GM18498 (cell line): ENCODE data around the gene SETD7.
"Not testable (repeated sequence)": the region's sequence is repeated elsewhere in the genome, so short reads cannot be mapped to it uniquely, and the experiment has no call there.

Experiments
- ATAC-seq: cut with Tn5 transposase; IDR thresholded peaks from one replicate; pipeline ENCODE4 v1.9.1; 2021; ENCODE audit warnings: mild to moderate bottlenecking, moderate library complexity; ENCODE audit not compliant: unreplicated experiment

SETD7 gene

GRCh38 chr4:139470295-139470694 lies 85.7 kb downstream of the SETD7 start:
- no peak for ATAC-seq

GRCh38 chr4:139469869-139470268 lies 86.2 kb downstream of the SETD7 start:
- no peak for ATAC-seq

DNA sequence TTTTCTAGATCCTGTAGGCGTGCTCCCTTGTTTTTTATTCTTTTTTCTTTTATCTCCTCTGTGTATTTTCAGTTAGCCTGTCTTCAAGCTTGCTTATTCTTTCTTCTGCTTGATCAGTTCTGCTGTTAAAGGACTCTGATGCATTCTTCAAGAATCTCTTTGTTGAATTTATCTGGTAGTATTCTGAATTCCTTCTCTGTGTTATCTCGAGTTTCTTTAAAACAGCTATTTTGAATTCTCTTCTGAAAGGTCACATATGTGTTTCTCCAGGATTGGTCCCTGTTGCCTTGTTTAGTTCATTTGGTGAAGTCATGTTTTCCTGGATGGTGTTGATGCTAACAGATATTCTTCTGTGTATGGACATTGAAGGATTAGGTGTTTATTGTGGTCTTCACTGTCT lies 86.8 kb downstream of the SETD7 start:
- no peak for ATAC-seq

GRCh38 chr4:139468756-139469155 lies 87.3 kb downstream of the SETD7 start:
- ATAC-seq = not testable (repeated sequence)

GRCh38 chr4:139465922-139466321 lies 90.1 kb downstream of the SETD7 start:
- no peak for ATAC-seq

DNA sequence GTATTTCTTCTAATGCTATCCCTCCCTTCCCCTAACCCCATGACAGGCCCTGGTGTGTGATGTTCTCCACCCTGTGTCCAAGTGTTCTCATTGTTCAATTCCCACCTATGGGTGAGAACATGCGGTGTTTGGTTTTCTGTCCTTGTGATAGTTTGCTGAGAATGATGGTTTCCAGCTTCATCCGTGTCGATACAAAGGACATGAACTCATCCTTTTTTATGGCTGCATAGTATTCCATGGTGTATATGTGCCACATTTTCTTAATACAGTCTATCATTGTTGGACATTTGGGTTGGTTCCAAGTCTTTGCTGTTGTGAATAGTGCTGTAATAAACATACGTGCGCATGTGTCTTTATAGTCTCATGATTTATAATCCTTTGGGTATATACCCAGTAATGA lies 91.5 kb downstream of the SETD7 start:
- not testable (repeated sequence) for ATAC-seq

DNA sequence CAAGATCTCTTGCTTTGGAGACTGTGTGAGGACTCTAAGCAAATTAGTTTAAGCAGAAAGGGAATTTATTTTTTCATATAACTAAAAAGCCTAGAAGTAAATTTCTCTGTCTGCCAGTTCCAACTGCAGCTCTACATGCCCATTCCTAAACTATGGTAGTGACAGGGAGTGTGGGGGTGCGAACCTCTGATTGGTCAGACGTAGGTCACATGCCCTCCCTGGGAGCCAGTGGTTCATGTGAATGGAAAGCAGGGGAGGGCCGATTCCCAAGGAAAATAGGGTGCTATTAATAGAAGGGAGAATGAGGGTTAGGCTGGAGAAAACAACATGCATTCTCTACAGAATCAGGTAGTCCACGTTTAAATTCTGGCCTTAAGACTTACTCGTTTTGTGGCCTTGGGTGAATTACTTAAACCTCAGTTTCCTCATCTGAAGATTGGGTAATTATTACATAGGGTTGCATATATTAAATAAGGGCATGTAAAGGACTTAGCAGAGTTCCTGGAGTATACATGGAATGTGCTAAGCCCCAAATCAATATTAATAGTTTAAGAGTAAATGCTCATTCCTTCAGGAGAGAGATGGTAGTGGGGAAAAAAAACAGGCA lies 94.9 kb downstream of the SETD7 start:
- no peak for ATAC-seq

- no peak for ATAC-seq
These were observed 95.5 kb downstream of the SETD7 start for GRCh38 chr4:139460565-139460964.

- no peak for ATAC-seq
These were observed 97.0 kb downstream of the SETD7 start for GRCh38 chr4:139458999-139459398.

DNA sequence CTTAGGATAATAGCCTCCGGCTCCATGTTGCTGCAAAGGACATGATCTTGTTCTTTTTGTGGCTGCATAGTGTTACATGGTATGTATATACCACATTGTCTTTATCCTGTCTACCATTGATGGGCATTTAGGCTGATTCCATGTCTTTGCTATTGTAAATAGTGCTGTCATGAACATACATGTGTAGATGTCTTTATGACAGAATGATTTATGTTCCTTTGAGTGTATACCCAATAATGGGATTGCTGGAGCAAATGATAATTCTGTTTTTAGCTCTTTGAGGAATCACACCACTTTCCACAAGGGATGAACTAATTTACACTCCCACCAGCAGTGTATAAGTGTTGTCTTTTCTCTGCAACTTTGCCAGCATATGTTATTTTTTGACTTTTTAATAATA lies 97.5 kb downstream of the SETD7 start:
- no peak for ATAC-seq

DNA sequence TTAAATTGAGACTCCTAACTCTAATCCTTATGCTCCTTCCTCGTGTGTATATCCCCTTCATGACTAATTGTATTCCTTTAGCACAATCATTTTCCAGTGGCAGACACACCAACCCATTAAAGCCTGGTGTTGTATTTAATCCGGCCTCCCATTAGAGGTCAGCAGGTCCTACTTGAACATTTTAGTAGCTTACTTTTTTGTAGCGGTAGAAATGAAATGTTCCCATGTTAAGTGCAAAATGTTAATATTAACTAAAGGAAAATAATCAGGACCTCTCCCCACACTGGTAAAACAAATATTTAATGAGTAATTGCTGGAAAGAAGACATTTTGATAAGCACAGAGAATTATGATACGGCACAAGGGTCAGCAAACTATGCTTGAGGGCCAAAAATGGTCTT lies 98.7 kb downstream of the SETD7 start:
- ATAC-seq = no peak

- no peak for ATAC-seq
These were observed 100.9 kb downstream of the SETD7 start for GRCh38 chr4:139455126-139455538.

- peak; percentile 3 for ATAC-seq
These were observed 101.6 kb downstream of the SETD7 start, which contains the start of gene RAB33B for GRCh38 chr4:139454111-139455045. Gene RAB33B (plus strand): TSS chr4:139454121. CDS start chr4:139454196, 75 bp downstream.

DNA sequence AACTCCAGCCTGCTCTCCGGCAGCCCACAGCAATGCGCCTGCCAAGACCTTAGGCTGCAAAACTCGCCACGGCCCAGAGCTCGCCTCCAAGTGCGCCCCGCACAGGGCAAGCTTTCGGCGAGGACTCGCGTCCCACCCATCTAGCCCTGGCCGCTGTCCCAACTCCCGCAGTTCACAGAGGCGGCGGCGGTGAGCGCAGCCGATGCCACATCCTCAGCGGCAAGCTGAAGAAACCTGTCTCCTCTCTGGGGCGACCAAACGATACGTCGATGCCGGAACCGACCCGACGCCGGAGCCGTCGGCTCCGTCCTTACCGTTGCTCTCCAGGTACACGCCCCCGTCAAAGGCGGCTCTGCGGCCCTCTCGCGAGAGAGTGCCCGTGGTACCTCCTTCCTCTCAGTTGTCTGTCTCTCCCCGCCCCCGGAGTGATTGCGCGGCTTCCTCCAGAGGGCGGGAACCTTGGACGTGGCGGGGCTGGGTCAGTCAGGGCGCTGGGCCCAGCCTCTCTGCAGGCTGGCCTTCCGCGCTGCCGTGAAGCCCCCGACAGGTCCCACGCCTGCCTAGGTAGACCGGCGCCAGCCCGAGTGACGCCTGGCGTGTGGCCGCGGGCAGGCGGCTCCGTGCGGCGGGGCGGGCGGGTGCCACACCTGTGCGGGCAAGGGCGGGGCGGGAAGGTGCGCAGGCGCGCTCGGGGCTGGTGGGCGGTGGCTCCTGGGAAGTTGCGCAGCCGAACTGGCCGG lies 102.5 kb downstream of the SETD7 start:
- ATAC-seq = peak; percentile 92

DNA sequence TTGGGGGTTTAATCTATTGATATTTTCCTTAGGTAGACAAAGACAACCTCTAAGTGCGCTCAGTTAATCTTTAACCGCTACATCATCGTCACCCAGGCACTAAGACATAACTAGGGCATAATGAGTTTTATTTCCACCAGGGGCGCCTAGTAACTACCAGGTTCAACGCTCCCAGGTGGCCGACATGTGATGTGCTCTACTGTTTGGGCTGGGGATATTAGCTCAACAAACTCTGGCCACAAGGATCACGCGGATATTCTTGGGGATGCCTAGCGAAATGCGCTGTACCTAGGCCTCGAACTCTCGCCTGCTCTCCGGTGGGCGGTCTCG lies 103.0 kb downstream of the SETD7 start:
- ATAC-seq = peak; percentile 51

DNA sequence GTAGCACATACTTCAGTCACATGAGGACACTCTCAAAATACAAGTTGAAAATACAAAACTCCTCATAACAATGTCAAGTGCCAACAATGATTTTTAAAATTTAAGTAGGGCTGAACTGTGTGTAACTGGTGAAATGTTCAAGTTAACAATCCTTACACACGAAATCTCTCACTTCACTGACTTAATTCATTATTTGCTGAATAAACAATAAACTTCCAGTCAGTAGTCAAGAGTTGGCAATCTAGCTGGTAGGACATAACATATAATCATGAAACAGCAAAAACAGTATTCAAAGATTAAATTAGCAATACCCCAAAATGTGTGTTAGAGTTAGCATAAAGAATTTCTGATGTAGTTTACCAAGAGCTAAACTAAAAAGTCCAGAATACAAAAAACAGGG lies 104.0 kb downstream of the SETD7 start:
- no peak for ATAC-seq

GRCh38 chr4:139450586-139450985 lies 105.4 kb downstream of the SETD7 start:
- ATAC-seq = no peak

DNA sequence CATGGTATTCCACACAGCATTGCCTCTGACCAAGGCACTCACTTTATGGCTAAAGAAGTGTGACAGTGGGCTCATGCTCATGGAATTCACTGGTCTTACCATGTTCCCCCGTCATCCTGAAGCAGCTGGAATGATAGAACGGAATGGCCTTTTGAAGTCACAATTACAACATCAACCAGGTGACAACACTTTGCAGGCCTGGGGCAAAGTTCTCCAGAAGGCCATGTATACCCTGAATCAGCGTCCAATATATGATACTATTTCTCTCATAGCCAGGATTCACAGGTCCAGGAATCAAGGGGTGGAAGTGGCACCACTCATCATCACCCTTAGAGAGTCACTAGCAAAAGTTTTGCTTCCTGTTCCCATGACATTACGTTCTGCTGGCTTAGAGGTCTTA lies 108.9 kb downstream of the SETD7 start:
- ATAC-seq = not testable (repeated sequence)
